Right atrium auricular region (tissue), 2 donors: ENCODE measurements around the gene CIB4. TPM values are rescaled to one million over a fixed set of nuclear protein-coding genes. Genes with fewer than 3 reads are reported as not detected.

Experiments used
- DNase-seq: peaks from one replicate; pipeline ENCODE4 v3.0.0-alpha.2; 2019; ENCODE audit warnings: low spot score
- H3K27ac ChIP-seq, 2 donors: fragments of 200-600 bp; sonication (generic); 1 replicate in 1 of 2; 2 replicates in 1 of 2; pipeline ENCODE4 v1.5.1; 2016 to 2019
- H3K27me3 ChIP-seq, 2 donors: fragments of 200-600 bp; sonication (generic); one replicate each; pipeline versions ENCODE4 v1.5.1 to v1.6.0; 2017 to 2019
- H3K36me3 ChIP-seq: fragments of 200-600 bp; sonication (generic); one replicate; pipeline ENCODE4 v1.5.1; 2016
- H3K4me1 ChIP-seq, 2 donors: fragments of 200-600 bp; sonication (generic); one replicate each; pipeline versions ENCODE4 v1.5.1 to v1.6.0; 2017 to 2019
- H3K4me3 ChIP-seq, 2 donors: fragments of 200-600 bp; sonication (generic); 1 replicate in 1 of 2; 2 replicates in 1 of 2; pipeline ENCODE4 v1.5.1; 2017 to 2019; ENCODE audit warnings: mild to moderate bottlenecking in 1 of 2, moderate library complexity in 1 of 2
- H3K9me3 ChIP-seq, 2 donors: fragments of 200-600 bp; sonication (generic); one replicate each; pipeline ENCODE4 v1.5.1; 2019
- CTCF ChIP-seq, 2 donors: fragments of 200-600 bp; sonication (generic); IDR thresholded peaks; one replicate each; pipeline ENCODE4 v1.5.1; 2019; ENCODE audit warnings: antibody characterized with exemption in 2 of 2
- total RNA-seq, 2 donors: library from RNA; depleted of rRNA; stranded (reverse); fragments of >200 nt; gene quantifications; one replicate each; pipeline ENCODE4 v1.1.0, GENCODE V29; 2016

CIB4 gene
- total RNA-seq, 2 donors from 2014 or later = not detected

GRCh38 chr2:26610504-26611335 lies 30.4 kb downstream of the CIB4 start:
- Histone ChIP-seq H3K36me3 (no peaks in the 10 kb centered on the region), H3K9me3 (no peaks in the 10 kb centered on the region), H3K4me3 (no peak overlapping the region), H3K27me3 (no peaks in the 10 kb centered on the region), H3K27ac (no peak overlapping the region), H3K4me1 (peaks cover 0 to 32% of the 10 kb centered on the region in 2 donors)
- DNase-seq = no peak
- no peak for TF ChIP-seq CTCF (IDR thresholded peaks at IDR 0.05)

DNA sequence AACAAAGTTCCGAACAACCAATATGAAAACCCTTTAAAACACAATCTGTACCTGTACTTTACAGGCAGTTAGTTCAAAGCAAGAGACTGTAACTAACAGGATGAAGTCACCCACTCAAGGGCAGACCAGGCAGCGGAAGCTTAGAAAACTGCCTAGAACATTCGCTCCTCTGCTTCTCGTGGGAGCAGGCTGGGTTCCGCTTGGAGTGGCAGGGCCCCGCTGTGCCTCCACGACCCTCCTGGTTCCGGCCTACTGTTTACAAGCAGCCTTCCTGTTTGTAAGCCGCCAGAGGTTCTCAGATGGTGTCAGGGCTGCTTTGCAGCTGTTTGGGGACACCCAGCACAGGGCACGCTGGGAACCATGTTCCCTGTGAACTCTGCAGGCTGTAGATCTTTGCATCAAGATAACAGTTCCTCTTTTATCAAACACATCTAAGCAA lies 31.3 kb downstream of the CIB4 start:
- H3K36me3 ChIP-seq = no peaks in the 10 kb centered on the region
- H3K27ac ChIP-seq = no peak overlapping the region
- TF ChIP-seq CTCF (IDR thresholded peaks at IDR 0.05) = no peak
- no peaks in the 10 kb centered on the region for H3K27me3 ChIP-seq
- H3K9me3 ChIP-seq = no peaks in the 10 kb centered on the region
- DNase-seq = no peak
- H3K4me3 ChIP-seq = no peak overlapping the region
- H3K4me1 ChIP-seq = peaks cover 0 to 25% of the 10 kb centered on the region in 2 donors

- Histone ChIP-seq H3K36me3 (no peaks in the 10 kb centered on the region), H3K27ac (no peak overlapping the region), H3K9me3 (no peaks in the 10 kb centered on the region), H3K4me1 (peaks cover 0 to 18% of the 10 kb centered on the region in 2 donors), H3K4me3 (no peak overlapping the region), H3K27me3 (no peaks in the 10 kb centered on the region)
- no peak for TF ChIP-seq CTCF (IDR thresholded peaks at IDR 0.05)
- no peak for DNase-seq
Measured at GRCh38 chr2:26609205-26609631, 31.9 kb downstream of the CIB4 start.

- peaks cover 0 to 12% of the 10 kb centered on the region in 2 donors for H3K4me1 ChIP-seq
- no peak for DNase-seq
- TF ChIP-seq CTCF (IDR thresholded peaks at IDR 0.05) = no peak
- no peak overlapping the region for H3K4me3 ChIP-seq
- H3K36me3 ChIP-seq = no peaks in the 10 kb centered on the region
- no peak overlapping the region for H3K27ac ChIP-seq
- H3K27me3 ChIP-seq = no peaks in the 10 kb centered on the region
- no peaks in the 10 kb centered on the region for H3K9me3 ChIP-seq
Measured at GRCh38 chr2:26608557-26608956, 32.6 kb downstream of the CIB4 start.

DNA sequence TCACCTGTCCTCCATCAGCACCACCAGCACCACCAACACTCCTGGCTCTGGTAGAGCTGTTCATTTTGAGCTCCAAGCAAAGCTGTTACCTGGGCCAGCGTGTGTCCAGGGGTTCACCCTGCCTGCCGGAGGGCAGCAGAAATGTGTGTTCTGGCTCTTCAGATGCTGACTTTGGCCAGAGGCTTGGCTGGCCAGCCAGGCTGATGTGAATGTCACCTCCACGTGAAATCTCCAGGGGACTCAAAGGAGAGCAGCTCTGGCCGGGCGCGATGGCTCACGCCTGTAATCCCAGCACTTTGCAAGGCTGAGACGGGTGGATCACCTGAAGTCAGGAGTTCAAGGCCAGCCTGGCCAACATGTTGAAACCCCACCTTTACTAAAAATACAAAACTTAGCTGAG lies 33.5 kb downstream of the CIB4 start:
- H3K4me3 ChIP-seq = no peak overlapping the region
- no peaks in the 10 kb centered on the region for H3K9me3 ChIP-seq
- no peak overlapping the region for H3K27ac ChIP-seq
- DNase-seq = no peak
- H3K4me1 ChIP-seq = peaks cover 0 to 4% of the 10 kb centered on the region in 2 donors
- TF ChIP-seq CTCF (IDR thresholded peaks at IDR 0.05) = no peak
- no peaks in the 10 kb centered on the region for H3K36me3 ChIP-seq
- H3K27me3 ChIP-seq = no peaks in the 10 kb centered on the region

DNA sequence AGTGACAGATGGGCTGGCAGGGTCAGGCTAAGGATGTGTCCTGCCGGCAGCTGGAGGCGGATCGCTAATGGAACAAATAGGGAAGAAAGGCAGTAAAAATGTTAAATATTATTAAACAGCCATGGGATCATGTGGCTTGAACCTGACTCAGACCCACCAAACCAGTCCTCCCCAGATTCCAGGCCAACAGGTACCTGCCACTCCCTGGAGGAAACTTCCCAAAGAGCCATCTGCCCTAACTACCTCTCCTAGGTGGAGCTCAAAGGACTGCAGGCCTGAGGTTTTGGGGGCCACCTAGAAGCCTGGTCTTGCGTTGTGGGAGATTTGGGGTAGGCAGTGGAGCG lies 34.3 kb downstream of the CIB4 start:
- Histone ChIP-seq H3K27me3 (no peaks in the 10 kb centered on the region), H3K4me1 (no peaks in the 10 kb centered on the region), H3K27ac (no peak overlapping the region), H3K9me3 (no peaks in the 10 kb centered on the region), H3K36me3 (no peaks in the 10 kb centered on the region), H3K4me3 (no peak overlapping the region)
- TF ChIP-seq CTCF (IDR thresholded peaks at IDR 0.05) = no peak
- DNase-seq = no peak
